Activated CD8-positive, alpha-beta T cell treated with anti-CD3 and anti-CD28 coated beads for 36 hours (primary cell): ENCODE measurements around the gene HAVCR2. TPM values are rescaled to one million over a fixed set of nuclear protein-coding genes. Genes with fewer than 3 reads are reported as not detected.
A peak's percentile ranks its signal among the peaks of the same experiment; 100 is the strongest.

Experiments used
- ATAC-seq: fragments of 200-7000 bp; cut with Tn5 transposase; one replicate; pipeline ENCODE4 v1.10.0; 2021; ENCODE audit warnings: mild to moderate bottlenecking, moderate library complexity
- CTCF ChIA-PET: fragments of 350-600 bp; sonication (Branson Sonifier 250); formaldehyde crosslinking; loops from one replicate; lab custom pipeline; 2021; ENCODE audit warnings: antibody characterized with exemption; lab: Charles Lee
- POLR2A ChIA-PET: fragments of 350-600 bp; sonication (Branson Sonifier 250); formaldehyde crosslinking; loops from one replicate; lab custom pipeline; 2021; ENCODE audit warnings: antibody characterized with exemption; lab: Charles Lee
- DNase-seq: peaks from one replicate; pipeline ENCODE4 v3.0.0-alpha.2; 2020
- H3K27ac Mint-ChIP-seq: one replicate; pipeline ENCODE4 v1.8.0; 2021; ENCODE audit warnings: mild to moderate bottlenecking, mixed read lengths
- H3K27me3 Mint-ChIP-seq: one replicate; pipeline ENCODE4 v1.8.0; 2021; ENCODE audit warnings: mixed read lengths
- H3K36me3 Mint-ChIP-seq: one replicate; pipeline ENCODE4 v1.8.0; 2021; ENCODE audit warnings: low read depth, mixed read lengths
- H3K4me1 Mint-ChIP-seq: one replicate; pipeline ENCODE4 v1.8.0; 2021; ENCODE audit warnings: low read depth, mixed read lengths
- H3K4me3 Mint-ChIP-seq: one replicate; pipeline ENCODE4 v1.8.0; 2021; ENCODE audit warnings: mild to moderate bottlenecking, moderate library complexity, mixed read lengths
- H3K9me3 Mint-ChIP-seq: one replicate; pipeline ENCODE4 v1.8.0; 2021; ENCODE audit warnings: mixed read lengths
- intact Hi-C: fragments of 100-400 bp; cut with micrococcal nuclease; formaldehyde crosslinking; loops from one replicate; pipeline ENCODE4 v1.10.0; 2022
- total RNA-seq, 2 experiments: library from RNA; stranded (reverse); gene quantifications; one replicate each; pipeline ENCODE4 v1.2.3, GENCODE V29; 2021
- TF ChIP-seq, protein P1 (sequence below): fragments of 200-600 bp; IDR thresholded peaks from one replicate; pipeline ENCODE4 v1.8.0; 2022; ENCODE audit warnings: antibody characterized with exemption, mild to moderate bottlenecking

The HAVCR2 gene
- total RNA-seq, 2 experiments from 2014 or later, result 28.7 to 34.6 TPM

DNA sequence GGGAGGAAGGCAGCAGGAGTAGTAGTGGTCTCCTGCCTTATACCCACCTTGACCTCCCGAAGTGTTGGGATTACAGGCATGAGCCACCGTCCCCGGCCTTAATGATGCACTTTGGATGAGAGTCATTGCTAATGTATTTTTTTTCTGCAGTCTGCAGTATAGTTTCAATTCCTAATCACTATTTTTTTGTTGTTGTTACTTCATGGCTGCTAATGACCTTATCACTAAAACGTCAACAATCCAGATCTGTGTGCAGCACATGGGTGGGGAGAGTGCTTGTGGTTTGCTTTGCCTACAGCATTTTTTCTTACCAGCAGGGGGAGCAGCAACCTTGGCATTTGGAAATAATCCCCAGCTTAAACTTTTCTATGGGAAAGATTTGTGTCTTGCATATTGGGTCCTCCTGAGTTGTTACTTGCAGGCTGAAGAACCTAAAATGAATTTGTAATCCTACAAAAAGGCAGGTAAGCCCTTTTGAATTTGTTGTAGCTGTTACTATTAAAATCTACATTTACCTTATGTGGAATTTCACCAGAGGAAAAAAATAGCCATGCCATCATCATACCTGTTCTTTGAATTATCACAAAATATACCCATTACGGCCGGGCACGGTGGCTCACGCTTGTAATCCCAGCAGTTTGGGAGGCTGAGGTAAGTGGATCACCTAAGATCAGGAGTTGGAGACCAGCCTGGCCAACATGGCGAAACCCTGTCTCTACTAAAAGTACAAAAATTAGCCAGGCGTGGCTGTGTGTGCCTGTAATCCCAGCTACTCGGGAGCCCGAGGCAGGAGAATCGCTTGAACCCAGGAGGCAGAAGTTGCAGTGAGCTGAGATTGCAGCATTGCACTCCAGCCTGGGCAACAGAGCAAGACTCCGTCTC lies 40.1 kb upstream of the HAVCR2 start:
- H3K4me1 Mint-ChIP-seq, result peaks cover 46% of the 10 kb centered on the region
- TF ChIP-seq, protein P1, sequence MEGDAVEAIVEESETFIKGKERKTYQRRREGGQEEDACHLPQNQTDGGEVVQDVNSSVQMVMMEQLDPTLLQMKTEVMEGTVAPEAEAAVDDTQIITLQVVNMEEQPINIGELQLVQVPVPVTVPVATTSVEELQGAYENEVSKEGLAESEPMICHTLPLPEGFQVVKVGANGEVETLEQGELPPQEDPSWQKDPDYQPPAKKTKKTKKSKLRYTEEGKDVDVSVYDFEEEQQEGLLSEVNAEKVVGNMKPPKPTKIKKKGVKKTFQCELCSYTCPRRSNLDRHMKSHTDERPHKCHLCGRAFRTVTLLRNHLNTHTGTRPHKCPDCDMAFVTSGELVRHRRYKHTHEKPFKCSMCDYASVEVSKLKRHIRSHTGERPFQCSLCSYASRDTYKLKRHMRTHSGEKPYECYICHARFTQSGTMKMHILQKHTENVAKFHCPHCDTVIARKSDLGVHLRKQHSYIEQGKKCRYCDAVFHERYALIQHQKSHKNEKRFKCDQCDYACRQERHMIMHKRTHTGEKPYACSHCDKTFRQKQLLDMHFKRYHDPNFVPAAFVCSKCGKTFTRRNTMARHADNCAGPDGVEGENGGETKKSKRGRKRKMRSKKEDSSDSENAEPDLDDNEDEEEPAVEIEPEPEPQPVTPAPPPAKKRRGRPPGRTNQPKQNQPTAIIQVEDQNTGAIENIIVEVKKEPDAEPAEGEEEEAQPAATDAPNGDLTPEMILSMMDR, result peak; percentile 89
- no peaks in the 10 kb centered on the region for H3K9me3 Mint-ChIP-seq
- H3K36me3 Mint-ChIP-seq, result peaks cover 3% of the 10 kb centered on the region
- peak overlapping the region; percentile 6 for H3K4me3 Mint-ChIP-seq
- POLR2A ChIA-PET, result interaction anchor here (0.9 to 12.0 kb wide), 10 partner anchors 26 to 119 kb away, joined by 3 to 280 read pairs (median 4); partner anchors contain the start of genes GARIN3 and ITK
- no peaks in the 10 kb centered on the region for H3K27me3 Mint-ChIP-seq
- ATAC-seq, result peak; percentile 45
- CTCF ChIA-PET, result interaction anchor here (0.7 to 4.5 kb wide), 44 partner anchors 8 to 230 kb away, joined by 3 to 80 read pairs (median 6); partner anchors contain the start of gene ITK
- DNase-seq, result peak; percentile 91
- H3K27ac Mint-ChIP-seq, result peak overlapping the region; percentile 80
- intact Hi-C loops, result loop anchor here (2.0 to 5.0 kb wide), 3 partner anchors 32 to 163 kb away; partner anchors contain the start of genes CYFIP2 and ITK

DNA sequence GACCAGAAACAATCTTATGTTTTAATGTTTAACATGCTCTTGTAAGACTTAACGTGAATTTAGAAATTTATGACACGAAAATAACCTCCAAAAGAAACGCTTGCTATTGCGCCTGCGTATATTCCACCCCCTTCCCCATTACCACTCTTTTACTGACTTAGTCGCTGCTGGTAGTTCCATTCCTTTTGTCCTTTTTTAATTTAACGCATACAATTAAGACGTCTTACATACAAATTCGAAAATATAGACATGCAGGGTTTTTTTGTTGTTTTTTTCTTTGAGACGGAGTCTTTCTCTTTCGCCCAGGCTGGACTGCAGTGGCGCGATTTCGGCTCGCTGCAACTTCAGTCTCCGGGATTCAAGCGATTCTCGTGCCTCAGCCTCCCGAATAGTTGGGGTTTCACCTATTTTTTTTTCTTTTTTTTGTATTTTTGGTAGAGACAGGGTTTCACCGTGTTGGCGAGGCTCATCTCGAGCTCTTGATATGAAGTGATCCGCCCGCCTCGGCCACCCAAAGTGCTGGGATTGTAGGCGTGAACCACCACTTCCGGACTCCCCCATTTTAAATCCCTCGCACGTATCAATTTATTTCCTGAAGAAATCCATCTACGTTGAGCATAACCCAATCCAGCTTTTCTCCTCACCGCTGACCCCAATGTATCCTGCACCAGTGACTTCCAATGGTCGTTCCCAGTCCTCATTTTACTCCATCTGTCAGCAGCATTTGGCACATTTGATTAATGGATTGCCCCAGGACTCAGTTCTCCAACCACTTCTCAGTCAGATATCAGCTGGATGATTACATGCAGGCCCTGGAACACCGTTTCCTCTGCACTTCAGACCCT lies 34.5 kb upstream of the HAVCR2 start:
- ATAC-seq (peak; percentile 52), DNase-seq (peak; percentile 84)
- TF ChIP-seq, protein P1, result no peak
- Mint-ChIP-seq H3K36me3 (peaks cover 35% of the 10 kb centered on the region), H3K27me3 (no peaks in the 10 kb centered on the region), H3K27ac (peak overlapping the region; percentile 98), H3K4me3 (peak overlapping the region; percentile 86), H3K4me1 (peaks cover 38% of the 10 kb centered on the region), H3K9me3 (peaks cover 5% of the 10 kb centered on the region)
- ChIA-PET POLR2A (interaction anchor here (0.8 to 3.8 kb wide), 34 partner anchors 12 to 425 kb away, joined by 3 to 19 read pairs (median 5); partner anchors contain the start of genes HAVCR2 and ITK), CTCF (interaction anchor here (0.7 to 4.0 kb wide), 15 partner anchors 8 to 600 kb away, joined by 3 to 25 read pairs (median 4); partner anchors contain the start of gene LSM11)
- intact Hi-C loops, result no loop called here

DNA sequence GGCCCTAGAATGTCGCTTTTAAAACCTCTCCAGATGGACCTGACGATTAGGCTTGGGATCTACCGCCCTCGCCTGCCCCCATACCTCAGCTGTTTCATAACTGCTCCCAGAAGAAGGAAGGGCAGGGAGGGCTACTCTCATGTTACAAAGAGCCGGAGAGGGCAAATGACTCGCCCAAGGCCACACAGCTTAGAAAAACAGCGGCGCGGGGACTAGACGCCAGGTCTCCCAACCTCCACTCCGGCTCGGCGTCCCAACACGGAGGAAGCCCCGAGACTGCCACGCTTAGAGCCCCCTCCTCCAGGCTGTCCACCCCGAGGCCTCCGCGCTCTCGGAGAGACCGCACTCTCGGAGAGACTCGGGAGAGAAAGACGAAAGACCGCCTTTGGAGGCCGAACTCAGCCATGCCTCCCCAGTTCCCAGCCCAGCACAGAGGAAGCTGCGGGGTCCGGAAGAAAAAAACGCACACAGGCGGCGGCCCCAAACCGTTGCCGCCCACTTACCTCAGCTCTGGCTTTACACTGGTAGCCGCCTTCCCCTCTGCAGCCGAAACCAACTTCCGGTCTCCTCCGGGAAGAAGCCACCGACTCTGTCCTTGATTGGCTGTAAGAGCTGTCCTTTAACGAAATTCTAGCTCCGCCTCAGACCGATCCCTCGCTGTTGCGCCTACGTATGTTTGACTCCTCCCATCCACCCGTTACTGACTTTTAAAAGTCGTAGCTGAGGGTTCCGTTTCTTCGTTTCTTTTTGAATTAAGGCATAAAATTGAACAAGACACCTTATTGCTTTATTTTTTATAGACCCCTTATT lies 33.7 kb upstream of the HAVCR2 start, which contains the start of gene MED7:
TSS of gene MED7 (minus strand) at position 549 of the 810 bp plus-strand sequence. CDS start 3,434 bp downstream, outside the sequence.
- ChIA-PET POLR2A (interaction anchor here (0.7 to 3.8 kb wide), 39 partner anchors 10 to 424 kb away, joined by 3 to 19 read pairs (median 5); partner anchors contain the start of genes HAVCR2 and ITK), CTCF (interaction anchor here (0.7 to 4.0 kb wide), 19 partner anchors 8 to 601 kb away, joined by 3 to 25 read pairs (median 3); partner anchors contain the start of gene LSM11)
- peaks cover 44% of the 10 kb centered on the region for H3K36me3 Mint-ChIP-seq
- DNase-seq (peak; percentile 96), ATAC-seq (peak; percentile 98)
- H3K4me3 Mint-ChIP-seq, result peak within 1 kb of the TSS; percentile 86
- H3K27ac Mint-ChIP-seq, result peak within 1 kb of the TSS; percentile 98
- H3K27me3 Mint-ChIP-seq, result no peaks in the 10 kb centered on the region
- H3K9me3 Mint-ChIP-seq, result peaks cover 5% of the 10 kb centered on the region
- TF ChIP-seq, protein P1, result no peak
- intact Hi-C loops, result no loop called here
- H3K4me1 Mint-ChIP-seq, result peaks cover 39% of the 10 kb centered on the region

DNA sequence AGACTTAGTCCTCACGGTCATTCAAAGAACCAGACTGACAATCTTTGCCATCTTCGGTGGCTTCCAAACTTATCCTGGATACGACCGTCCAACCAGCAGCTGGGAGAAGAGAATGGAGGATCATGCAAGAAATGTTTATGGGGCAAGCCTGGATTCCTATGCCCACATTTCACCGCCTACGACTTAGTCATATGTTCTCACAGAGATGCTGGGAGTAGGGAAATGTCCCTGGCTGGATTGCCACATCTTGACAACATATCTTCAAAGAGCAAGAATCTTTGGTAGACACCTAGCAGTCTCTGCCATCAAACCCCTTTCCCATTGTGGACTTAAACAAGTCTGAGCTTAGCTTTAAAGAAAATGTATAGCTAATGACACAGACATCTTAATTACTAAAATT lies 28.8 kb upstream of the HAVCR2 start:
- TF ChIP-seq, protein P1, result no peak
- Mint-ChIP-seq H3K27ac (no peak overlapping the region), H3K4me3 (no peak overlapping the region), H3K27me3 (no peaks in the 10 kb centered on the region), H3K4me1 (peaks cover 49% of the 10 kb centered on the region), H3K9me3 (peaks cover 5% of the 10 kb centered on the region), H3K36me3 (peaks cover 60% of the 10 kb centered on the region)
- ChIA-PET POLR2A (interaction anchor here (1.0 kb wide), 2 partner anchors 66 to 111 kb away, joined by 3 read pairs; no protein-coding TSS in a partner anchor), CTCF (interaction anchor here (0.6 to 1.6 kb wide), 4 partner anchors 11 to 248 kb away, joined by 3 to 4 read pairs (median 3); no protein-coding TSS in a partner anchor)
- ATAC-seq (no peak), DNase-seq (no peak)
- intact Hi-C loops, result loop anchor here (10.0 kb wide), 1 partner anchor 1193 kb away; no protein-coding TSS in a partner anchor
